Breast epithelium (tissue), 3 donors: ENCODE results near the gene AMIGO1.

Experiments used
- CTCF ChIP-seq, 3 donors: fragments of 450-650 bp; IDR thresholded peaks; one replicate each; pipeline ENCODE4 v1.5.1; 2016 to 2017; ENCODE audit warnings: antibody characterized with exemption in 3 of 3, mild to moderate bottlenecking in 3 of 3, moderate library complexity in 3 of 3
- POLR2AphosphoS5 ChIP-seq, 3 donors: sonication (generic); formaldehyde crosslinking; IDR thresholded peaks; one replicate each; pipeline ENCODE4 v1.6.1; 2017; ENCODE audit warnings: antibody characterized with exemption in 3 of 3

DNA sequence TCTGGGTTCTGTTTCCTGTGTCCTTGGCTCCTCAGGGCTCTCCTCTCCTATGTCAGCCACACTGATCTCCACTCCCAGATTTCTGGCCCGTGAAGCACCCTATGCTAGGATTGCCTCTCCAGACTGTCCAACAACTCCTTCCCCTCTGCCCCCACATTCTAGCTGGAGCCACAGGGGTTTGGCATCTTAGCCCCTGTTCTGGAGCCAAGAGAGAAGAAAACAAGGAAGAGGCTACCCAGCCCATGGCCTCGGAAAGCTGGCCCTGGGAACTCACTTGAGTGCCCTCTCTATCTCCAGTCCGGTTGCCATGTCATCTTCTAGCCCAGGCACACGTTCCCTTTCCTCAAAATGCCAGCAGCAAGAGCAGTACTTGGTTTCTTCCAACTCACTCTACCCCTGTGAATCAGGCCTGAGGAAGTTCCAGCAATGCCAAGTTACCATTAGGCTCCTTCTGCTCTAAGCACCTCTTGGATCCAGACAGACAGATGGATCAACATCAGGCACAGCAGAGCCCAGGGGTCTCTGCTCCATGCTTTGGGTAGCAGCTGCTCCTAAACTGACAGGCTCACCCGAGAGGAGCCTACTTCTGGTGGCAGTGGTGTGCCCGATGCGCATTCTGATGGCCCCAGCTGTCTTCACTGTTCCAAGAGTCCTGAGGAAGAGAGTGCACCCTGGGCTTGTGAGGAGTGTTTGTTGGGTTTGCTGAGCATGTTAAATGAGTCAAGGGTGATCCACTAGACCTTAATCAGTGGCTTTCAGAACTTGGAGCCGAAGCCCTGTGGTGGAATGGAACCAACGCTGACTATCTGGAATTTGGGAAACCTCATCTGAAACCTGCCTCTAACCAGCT lies 18.5 kb upstream of the AMIGO1 start:
- no peak for TF ChIP-seq CTCF (IDR thresholded peaks at IDR 0.05)
- TF ChIP-seq POLR2AphosphoS5 (IDR thresholded peaks at IDR 0.05), result no peak
